HG03558 (cell line): ENCODE measurements around the gene DUOX2.

Source experiments
- ATAC-seq: cut with Tn5 transposase; IDR thresholded peaks from one replicate; pipeline ENCODE4 v1.9.1; 2021; ENCODE audit warnings: moderate number of reproducible peaks; ENCODE audit not compliant: unreplicated experiment; ENCODE audit errors: extremely low read depth

The DUOX2 gene

GRCh38 chr15:45114076-45114750, at the start of gene DUOX2, which contains the start of gene DUOXA2:
Gene DUOX2 (minus strand): TSS chr15:45114172. CDS start chr15:45113411, 761 bp downstream.
Gene DUOXA2 (plus strand): TSS chr15:45114326. CDS start chr15:45114606, 280 bp downstream.
- ATAC-seq = no peak

GRCh38 chr15:45163508-45163856, 49.5 kb upstream of the DUOX2 start:
- no peak for ATAC-seq

- ATAC-seq = no peak
Observed at GRCh38 chr15:45162771-45163507, 49.0 kb upstream of the DUOX2 start.

- ATAC-seq = no peak
Observed at GRCh38 chr15:45161666-45162065, 47.7 kb upstream of the DUOX2 start.

- ATAC-seq = no peak
Observed at GRCh38 chr15:45157974-45158373, 44.0 kb upstream of the DUOX2 start.

GRCh38 chr15:45156744-45157455, 42.9 kb upstream of the DUOX2 start:
- no peak for ATAC-seq

GRCh38 chr15:45155739-45156138, 41.8 kb upstream of the DUOX2 start:
- no peak for ATAC-seq

- no peak for ATAC-seq
Observed at GRCh38 chr15:45151998-45152828, 38.2 kb upstream of the DUOX2 start.

- ATAC-seq = no peak
Observed at GRCh38 chr15:45150997-45151396, 37.0 kb upstream of the DUOX2 start.

- ATAC-seq = no peak
Observed at GRCh38 chr15:45150481-45150880, 36.5 kb upstream of the DUOX2 start.

- no peak for ATAC-seq
Observed at GRCh38 chr15:45149060-45149459, 35.1 kb upstream of the DUOX2 start.

- no peak for ATAC-seq
Observed at GRCh38 chr15:45148076-45149059, 34.4 kb upstream of the DUOX2 start.

- ATAC-seq = no peak
Observed at GRCh38 chr15:45147606-45148005, 33.6 kb upstream of the DUOX2 start.

- ATAC-seq = no peak
Observed at GRCh38 chr15:45146405-45146804, 32.4 kb upstream of the DUOX2 start.

GRCh38 chr15:45144775-45145174, 30.8 kb upstream of the DUOX2 start:
- ATAC-seq = no peak

GRCh38 chr15:45143946-45144345, 30.0 kb upstream of the DUOX2 start:
- no peak for ATAC-seq

- no peak for ATAC-seq
Observed at GRCh38 chr15:45143056-45143455, 29.1 kb upstream of the DUOX2 start.

- ATAC-seq = no peak
Observed at GRCh38 chr15:45141386-45141785, 27.4 kb upstream of the DUOX2 start.

GRCh38 chr15:45140557-45141250, 26.7 kb upstream of the DUOX2 start:
- ATAC-seq = no peak
